CD4-positive, alpha-beta T cell treated with Interleukin-21 for 1 hour (primary cell): ENCODE results near the gene RBM47.
"Not testable (repeated sequence)": the region's sequence is repeated elsewhere in the genome, so short reads cannot be mapped to it uniquely, and the experiment has no call there.

Experiments used
- DNase-seq: peaks from one replicate; pipeline ENCODE4 v3.0.0-alpha.2; 2020

The RBM47 gene

GRCh38 chr4:40481977-40482376, 147.7 kb downstream of the RBM47 start:
- no peak for DNase-seq

- no peak for DNase-seq
Observed at GRCh38 chr4:40480291-40480690, 149.4 kb downstream of the RBM47 start.

- DNase-seq, result no peak
Observed at GRCh38 chr4:40479378-40479777, 150.3 kb downstream of the RBM47 start.

- no peak for DNase-seq
Observed at GRCh38 chr4:40475609-40476008, 154.1 kb downstream of the RBM47 start.

GRCh38 chr4:40473578-40474388, 155.9 kb downstream of the RBM47 start:
- no peak for DNase-seq

- DNase-seq, result no peak
Observed at GRCh38 chr4:40471923-40472322, 157.7 kb downstream of the RBM47 start.

- no peak for DNase-seq
Observed at GRCh38 chr4:40466789-40467188, 162.9 kb downstream of the RBM47 start.

- DNase-seq, result no peak
Observed at GRCh38 chr4:40462326-40462725, 167.3 kb downstream of the RBM47 start.

- no peak for DNase-seq
Observed at GRCh38 chr4:40461879-40462278, 167.8 kb downstream of the RBM47 start.

GRCh38 chr4:40461062-40461461, 168.6 kb downstream of the RBM47 start:
- no peak for DNase-seq

GRCh38 chr4:40458683-40459082, 171.0 kb downstream of the RBM47 start:
- DNase-seq, result no peak

GRCh38 chr4:40458109-40458508, 171.6 kb downstream of the RBM47 start:
- no peak for DNase-seq

GRCh38 chr4:40455340-40455902, 174.2 kb downstream of the RBM47 start:
- DNase-seq, result no peak

GRCh38 chr4:40454816-40455215, 174.8 kb downstream of the RBM47 start:
- no peak for DNase-seq

GRCh38 chr4:40453912-40454311, 175.8 kb downstream of the RBM47 start:
- no peak for DNase-seq

- DNase-seq, result no peak
Observed at GRCh38 chr4:40448875-40449274, 180.8 kb downstream of the RBM47 start.

- no peak for DNase-seq
Observed at GRCh38 chr4:40446839-40447238, 182.8 kb downstream of the RBM47 start.

GRCh38 chr4:40446261-40446750, 183.4 kb downstream of the RBM47 start:
- not testable (repeated sequence) for DNase-seq

GRCh38 chr4:40445671-40446070, 184.0 kb downstream of the RBM47 start:
- no peak for DNase-seq

- no peak for DNase-seq
Observed at GRCh38 chr4:40441430-40441829, 188.2 kb downstream of the RBM47 start.

- DNase-seq, result no peak
Observed at GRCh38 chr4:40439519-40439918, 190.1 kb downstream of the RBM47 start.

GRCh38 chr4:40438384-40439026, 191.2 kb downstream of the RBM47 start:
- no peak for DNase-seq

GRCh38 chr4:40437741-40438383, 191.8 kb downstream of the RBM47 start:
- DNase-seq, result no peak
